SK-N-SH (cell line): ENCODE results near the gene CYP2C9.

Source experiments
- EP300 ChIP-seq, 2 experiments: IDR thresholded peaks; 2 replicates each; pipeline versions ENCODE4 v1.4.0 to v1.6.1; 2012; ENCODE audit warnings: borderline replicate concordance in 1 of 2, low read depth in 1 of 2, low read length in 1 of 2
- EZH2phosphoT487 ChIP-seq: fragments of 200-600 bp; sonication (generic); IDR thresholded peaks from 2 replicates; pipeline ENCODE4 v1.6.1; 2017; ENCODE audit warnings: low read depth, mixed run types, mild to moderate bottlenecking, antibody characterized with exemption, moderate library complexity, borderline replicate concordance
- FOXJ3 ChIP-seq: sonication (generic); formaldehyde crosslinking; IDR thresholded peaks from 2 replicates; pipeline ENCODE4 v1.5.1; 2020; ENCODE audit warnings: mild to moderate bottlenecking, missing genetic modification reagents
- FOXM1 ChIP-seq: IDR thresholded peaks from 2 replicates; pipeline ENCODE4 v1.4.0; 2012; ENCODE audit warnings: low read depth, mild to moderate bottlenecking
- GABPA ChIP-seq: IDR thresholded peaks from 2 replicates; pipeline ENCODE4 v1.4.0; 2012; ENCODE audit warnings: low read depth, mild to moderate bottlenecking
- MXI1 ChIP-seq: IDR thresholded peaks from 2 replicates; pipeline ENCODE4 v1.6.1; 2012; ENCODE audit warnings: mild to moderate bottlenecking, low read depth, low read length, improper control_type of control experiment
- NRF1 ChIP-seq: IDR thresholded peaks from 2 replicates; pipeline ENCODE4 v1.6.1; 2012; ENCODE audit warnings: low read depth, mild to moderate bottlenecking, low read length
- POLR2AphosphoS5 ChIP-seq: IDR thresholded peaks from 2 replicates; pipeline ENCODE4 v1.6.1; 2012; ENCODE audit warnings: low read depth, low read length
- RAD21 ChIP-seq: IDR thresholded peaks from 2 replicates; pipeline ENCODE4 v1.6.1; 2012; ENCODE audit warnings: mild to moderate bottlenecking, low read length
- SMC3 ChIP-seq: IDR thresholded peaks from 2 replicates; pipeline ENCODE4 v1.6.1; 2012; ENCODE audit warnings: low read depth, low read length, improper control_type of control experiment
- TF ChIP-seq, protein P1 (sequence below): IDR thresholded peaks from 2 replicates; pipeline ENCODE4; 2012
- TF ChIP-seq, protein P2 (sequence below): fragments of 200-600 bp; sonication (generic); IDR thresholded peaks from 2 replicates; pipeline ENCODE4 v1.6.1; 2017; ENCODE audit warnings: antibody characterized with exemption, mild to moderate bottlenecking, moderate library complexity
- TF ChIP-seq, protein P3 (sequence below): IDR thresholded peaks from 2 replicates; pipeline ENCODE4 v1.4.0; 2012; ENCODE audit warnings: low read depth, borderline replicate concordance
- TF ChIP-seq, protein P4 (sequence below): IDR thresholded peaks from 2 replicates; pipeline ENCODE4 v1.4.0; 2012; ENCODE audit warnings: low read depth

DNA sequence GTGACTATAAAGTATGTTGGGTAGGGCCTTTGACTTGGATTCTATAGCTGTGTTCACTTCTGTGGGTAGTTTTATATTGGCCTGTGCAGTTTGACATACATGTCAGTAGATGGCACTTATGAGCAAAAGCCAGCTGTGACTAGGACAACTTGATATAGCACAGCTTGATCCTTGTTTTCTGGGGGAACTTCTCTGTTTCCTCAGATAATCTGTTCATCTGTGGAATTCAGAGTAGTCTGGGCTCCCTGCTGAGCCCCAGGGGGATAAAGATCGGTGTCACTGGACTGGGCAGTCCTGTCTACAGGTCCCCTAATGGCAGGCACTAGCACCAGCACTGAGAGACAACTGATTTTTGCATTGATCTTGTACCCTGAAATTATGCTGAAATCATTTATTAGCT is 25.4 kb downstream of the CYP2C9 start:
- TF ChIP-seq RAD21 (peak; percentile 49), MXI1 (no peak), NRF1 (no peak), POLR2AphosphoS5 (no peak), SMC3 (peak; percentile 41), FOXJ3 (CRISPR knock-in tag) (no peak), EP300 (IDR thresholded peaks at IDR 0.05; ENCODE audit: borderline replicate concordance in 1 of 2, low read depth in 1 of 2, low read length in 1 of 2) (no peak), GABPA (no peak), EZH2phosphoT487 (no peak), FOXM1 (no peak)
- TF ChIP-seq, protein P1, sequence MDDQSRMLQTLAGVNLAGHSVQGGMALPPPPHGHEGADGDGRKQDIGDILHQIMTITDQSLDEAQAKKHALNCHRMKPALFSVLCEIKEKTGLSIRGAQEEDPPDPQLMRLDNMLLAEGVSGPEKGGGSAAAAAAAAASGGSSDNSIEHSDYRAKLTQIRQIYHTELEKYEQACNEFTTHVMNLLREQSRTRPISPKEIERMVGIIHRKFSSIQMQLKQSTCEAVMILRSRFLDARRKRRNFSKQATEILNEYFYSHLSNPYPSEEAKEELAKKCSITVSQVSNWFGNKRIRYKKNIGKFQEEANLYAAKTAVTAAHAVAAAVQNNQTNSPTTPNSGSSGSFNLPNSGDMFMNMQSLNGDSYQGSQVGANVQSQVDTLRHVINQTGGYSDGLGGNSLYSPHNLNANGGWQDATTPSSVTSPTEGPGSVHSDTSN, result no peak
- TF ChIP-seq, protein P2, sequence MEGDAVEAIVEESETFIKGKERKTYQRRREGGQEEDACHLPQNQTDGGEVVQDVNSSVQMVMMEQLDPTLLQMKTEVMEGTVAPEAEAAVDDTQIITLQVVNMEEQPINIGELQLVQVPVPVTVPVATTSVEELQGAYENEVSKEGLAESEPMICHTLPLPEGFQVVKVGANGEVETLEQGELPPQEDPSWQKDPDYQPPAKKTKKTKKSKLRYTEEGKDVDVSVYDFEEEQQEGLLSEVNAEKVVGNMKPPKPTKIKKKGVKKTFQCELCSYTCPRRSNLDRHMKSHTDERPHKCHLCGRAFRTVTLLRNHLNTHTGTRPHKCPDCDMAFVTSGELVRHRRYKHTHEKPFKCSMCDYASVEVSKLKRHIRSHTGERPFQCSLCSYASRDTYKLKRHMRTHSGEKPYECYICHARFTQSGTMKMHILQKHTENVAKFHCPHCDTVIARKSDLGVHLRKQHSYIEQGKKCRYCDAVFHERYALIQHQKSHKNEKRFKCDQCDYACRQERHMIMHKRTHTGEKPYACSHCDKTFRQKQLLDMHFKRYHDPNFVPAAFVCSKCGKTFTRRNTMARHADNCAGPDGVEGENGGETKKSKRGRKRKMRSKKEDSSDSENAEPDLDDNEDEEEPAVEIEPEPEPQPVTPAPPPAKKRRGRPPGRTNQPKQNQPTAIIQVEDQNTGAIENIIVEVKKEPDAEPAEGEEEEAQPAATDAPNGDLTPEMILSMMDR, result peak; percentile 62
- TF ChIP-seq, protein P3, sequence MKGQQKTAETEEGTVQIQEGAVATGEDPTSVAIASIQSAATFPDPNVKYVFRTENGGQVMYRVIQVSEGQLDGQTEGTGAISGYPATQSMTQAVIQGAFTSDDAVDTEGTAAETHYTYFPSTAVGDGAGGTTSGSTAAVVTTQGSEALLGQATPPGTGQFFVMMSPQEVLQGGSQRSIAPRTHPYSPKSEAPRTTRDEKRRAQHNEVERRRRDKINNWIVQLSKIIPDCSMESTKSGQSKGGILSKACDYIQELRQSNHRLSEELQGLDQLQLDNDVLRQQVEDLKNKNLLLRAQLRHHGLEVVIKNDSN, result no peak
- TF ChIP-seq, protein P4, sequence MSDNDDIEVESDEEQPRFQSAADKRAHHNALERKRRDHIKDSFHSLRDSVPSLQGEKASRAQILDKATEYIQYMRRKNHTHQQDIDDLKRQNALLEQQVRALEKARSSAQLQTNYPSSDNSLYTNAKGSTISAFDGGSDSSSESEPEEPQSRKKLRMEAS, result no peak
